ENCODE data around the gene CNOT8. TPM values are rescaled to one million over a fixed set of nuclear protein-coding genes. Genes with fewer than 3 reads are reported as not detected.

The CNOT8 gene
- total and polyA plus RNA-seq, 9 of the 15 experiments (the other 6 are each of a cell fraction or from before 2014, with no cell fraction given), result 15.2 to 68.9 (median 52.1) TPM

DNA sequence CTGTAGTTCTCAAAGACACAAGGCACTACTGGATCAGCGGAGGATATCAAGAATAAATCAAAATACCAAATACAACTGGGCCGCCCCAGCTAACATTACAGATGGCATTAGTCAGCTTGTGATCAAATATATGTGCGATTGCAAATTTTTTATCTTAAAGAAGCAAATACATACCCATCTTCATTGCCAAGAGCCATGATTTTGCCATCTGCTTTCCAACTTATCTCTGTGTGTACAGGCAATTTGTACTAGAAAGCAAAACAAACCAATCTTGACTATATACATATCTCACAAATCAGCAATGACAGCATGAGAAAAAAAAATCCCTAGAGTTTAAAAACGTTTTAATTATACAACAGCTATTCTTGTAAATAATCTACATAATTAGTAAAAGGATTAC, 59.3 kb downstream of the CNOT8 start:
- no peaks in the 10 kb centered on the region for H3K4me1 ChIP-seq (replicated peaks in 1 of 2; ENCODE audit: control insufficient read depth in 2 of 2, insufficient read depth in 2 of 2, low read length in 2 of 2)
- H3K27ac ChIP-seq (ENCODE audit: extremely low read depth, low read depth, low read length), result no peak overlapping the region
- ATAC-seq (no peak), DNase-seq (ENCODE audit: extremely low read depth in 1 of 4, low spot score in 3 of 4) (no peak), FAIRE-seq (no peak)
- H3K36me3 ChIP-seq (ENCODE audit: control insufficient read depth, insufficient read depth, low read length), result peaks cover 90% of the 10 kb centered on the region
- H4K20me1 ChIP-seq (replicated peaks; ENCODE audit: control insufficient read depth, insufficient read depth, low read length), result no peaks in the 10 kb centered on the region
- POLR2A ChIA-PET, result interaction anchor here (0.6 to 1.4 kb wide), 6 partner anchors 10 to 46 kb away, joined by 3 to 4 read pairs (median 3); partner anchors contain the start of gene GEMIN5
- no peaks in the 10 kb centered on the region for H3K9me3 ChIP-seq (replicated peaks; ENCODE audit: control insufficient read depth, insufficient read depth, low read depth, low read length)
- intact Hi-C loops (cut with micrococcal nuclease) (no loop called here), in situ Hi-C loops (cut with MboI) (no loop called here)
- H2AFZ ChIP-seq (ENCODE audit: low read depth, low read length), result no peak overlapping the region
- no peak overlapping the region for H3K9ac ChIP-seq (ENCODE audit: insufficient read depth in 1 of 2, low read depth in 2 of 2, low read length in 2 of 2)
- TF ChIP-seq PHF20 (IDR thresholded peaks at IDR 0.05; ENCODE audit: partially characterized antibody), result no peak
- TF ChIP-seq ZNF408 (CRISPR knock-in tag; IDR thresholded peaks at IDR 0.05; ENCODE audit: low read depth), result no peak
- no peak for TF ChIP-seq C11orf30 (IDR thresholded peaks at IDR 0.05; ENCODE audit: low read depth)
- TF ChIP-seq CAMTA2 (CRISPR knock-in tag; conservative IDR thresholded peaks at IDR 0.05), result no peak
- no peak for TF ChIP-seq ZNF717 (CRISPR knock-in tag; IDR thresholded peaks at IDR 0.05)
- TF ChIP-seq, protein P1, sequence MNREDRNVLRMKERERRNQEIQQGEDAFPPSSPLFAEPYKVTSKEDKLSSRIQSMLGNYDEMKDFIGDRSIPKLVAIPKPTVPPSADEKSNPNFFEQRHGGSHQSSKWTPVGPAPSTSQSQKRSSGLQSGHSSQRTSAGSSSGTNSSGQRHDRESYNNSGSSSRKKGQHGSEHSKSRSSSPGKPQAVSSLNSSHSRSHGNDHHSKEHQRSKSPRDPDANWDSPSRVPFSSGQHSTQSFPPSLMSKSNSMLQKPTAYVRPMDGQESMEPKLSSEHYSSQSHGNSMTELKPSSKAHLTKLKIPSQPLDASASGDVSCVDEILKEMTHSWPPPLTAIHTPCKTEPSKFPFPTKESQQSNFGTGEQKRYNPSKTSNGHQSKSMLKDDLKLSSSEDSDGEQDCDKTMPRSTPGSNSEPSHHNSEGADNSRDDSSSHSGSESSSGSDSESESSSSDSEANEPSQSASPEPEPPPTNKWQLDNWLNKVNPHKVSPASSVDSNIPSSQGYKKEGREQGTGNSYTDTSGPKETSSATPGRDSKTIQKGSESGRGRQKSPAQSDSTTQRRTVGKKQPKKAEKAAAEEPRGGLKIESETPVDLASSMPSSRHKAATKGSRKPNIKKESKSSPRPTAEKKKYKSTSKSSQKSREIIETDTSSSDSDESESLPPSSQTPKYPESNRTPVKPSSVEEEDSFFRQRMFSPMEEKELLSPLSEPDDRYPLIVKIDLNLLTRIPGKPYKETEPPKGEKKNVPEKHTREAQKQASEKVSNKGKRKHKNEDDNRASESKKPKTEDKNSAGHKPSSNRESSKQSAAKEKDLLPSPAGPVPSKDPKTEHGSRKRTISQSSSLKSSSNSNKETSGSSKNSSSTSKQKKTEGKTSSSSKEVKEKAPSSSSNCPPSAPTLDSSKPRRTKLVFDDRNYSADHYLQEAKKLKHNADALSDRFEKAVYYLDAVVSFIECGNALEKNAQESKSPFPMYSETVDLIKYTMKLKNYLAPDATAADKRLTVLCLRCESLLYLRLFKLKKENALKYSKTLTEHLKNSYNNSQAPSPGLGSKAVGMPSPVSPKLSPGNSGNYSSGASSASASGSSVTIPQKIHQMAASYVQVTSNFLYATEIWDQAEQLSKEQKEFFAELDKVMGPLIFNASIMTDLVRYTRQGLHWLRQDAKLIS (CRISPR knock-in tag; IDR thresholded peaks at IDR 0.05), result no peak
- TF ChIP-seq NUFIP1 (IDR thresholded peaks at IDR 0.05; ENCODE audit: partially characterized antibody), result no peak
- TF ChIP-seq, protein P2, sequence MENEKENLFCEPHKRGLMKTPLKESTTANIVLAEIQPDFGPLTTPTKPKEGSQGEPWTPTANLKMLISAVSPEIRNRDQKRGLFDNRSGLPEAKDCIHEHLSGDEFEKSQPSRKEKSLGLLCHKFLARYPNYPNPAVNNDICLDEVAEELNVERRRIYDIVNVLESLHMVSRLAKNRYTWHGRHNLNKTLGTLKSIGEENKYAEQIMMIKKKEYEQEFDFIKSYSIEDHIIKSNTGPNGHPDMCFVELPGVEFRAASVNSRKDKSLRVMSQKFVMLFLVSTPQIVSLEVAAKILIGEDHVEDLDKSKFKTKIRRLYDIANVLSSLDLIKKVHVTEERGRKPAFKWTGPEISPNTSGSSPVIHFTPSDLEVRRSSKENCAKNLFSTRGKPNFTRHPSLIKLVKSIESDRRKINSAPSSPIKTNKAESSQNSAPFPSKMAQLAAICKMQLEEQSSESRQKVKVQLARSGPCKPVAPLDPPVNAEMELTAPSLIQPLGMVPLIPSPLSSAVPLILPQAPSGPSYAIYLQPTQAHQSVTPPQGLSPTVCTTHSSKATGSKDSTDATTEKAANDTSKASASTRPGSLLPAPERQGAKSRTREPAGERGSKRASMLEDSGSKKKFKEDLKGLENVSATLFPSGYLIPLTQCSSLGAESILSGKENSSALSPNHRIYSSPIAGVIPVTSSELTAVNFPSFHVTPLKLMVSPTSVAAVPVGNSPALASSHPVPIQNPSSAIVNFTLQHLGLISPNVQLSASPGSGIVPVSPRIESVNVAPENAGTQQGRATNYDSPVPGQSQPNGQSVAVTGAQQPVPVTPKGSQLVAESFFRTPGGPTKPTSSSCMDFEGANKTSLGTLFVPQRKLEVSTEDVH (IDR thresholded peaks at IDR 0.05; ENCODE audit: low read depth, partially characterized antibody), result no peak
- no peak for TF ChIP-seq MAFF (IDR thresholded peaks at IDR 0.05; ENCODE audit: low read length)
- no peak for TF ChIP-seq EP300 (IDR thresholded peaks at IDR 0.05; ENCODE audit: low read length)
- no peak for TF ChIP-seq RB1 (IDR thresholded peaks at IDR 0.05; ENCODE audit: low read depth)
- CTCF ChIA-PET (ENCODE audit: low intra/inter-chr PET ratio), result no interaction called here
- no TSS peak for BruUV-seq (replicated peaks)
- H3K79me2 ChIP-seq (ENCODE audit: control insufficient read depth, insufficient read depth, low read length), result no peaks in the 10 kb centered on the region
- no peak overlapping the region for H3K4me2 ChIP-seq (ENCODE audit: insufficient read depth, low read length)
- no peaks in the 10 kb centered on the region for H3K9me1 ChIP-seq (ENCODE audit: control insufficient read depth, insufficient read depth, low read length)
- WGBS (ENCODE audit: insufficient coverage, low coverage, missing lambda C conversion rate), result 58% methylated on average over 4 of the region's 4 CpGs
- no peaks in the 10 kb centered on the region for H3K27me3 ChIP-seq (ENCODE audit: control insufficient read depth in 2 of 2, insufficient read depth in 2 of 2, low read length in 2 of 2)
- no peak overlapping the region for H3K4me3 ChIP-seq
